ENCODE results near the gene NPHS1. TPM values are rescaled to one million over a fixed set of nuclear protein-coding genes. Genes with fewer than 3 reads are reported as not detected.

The NPHS1 gene
- total RNA-seq, 1 donor, result not detected

GRCh38 chr19:35787227-35787799, 65.0 kb downstream of the NPHS1 start:
- TF ChIP-seq, protein P1, sequence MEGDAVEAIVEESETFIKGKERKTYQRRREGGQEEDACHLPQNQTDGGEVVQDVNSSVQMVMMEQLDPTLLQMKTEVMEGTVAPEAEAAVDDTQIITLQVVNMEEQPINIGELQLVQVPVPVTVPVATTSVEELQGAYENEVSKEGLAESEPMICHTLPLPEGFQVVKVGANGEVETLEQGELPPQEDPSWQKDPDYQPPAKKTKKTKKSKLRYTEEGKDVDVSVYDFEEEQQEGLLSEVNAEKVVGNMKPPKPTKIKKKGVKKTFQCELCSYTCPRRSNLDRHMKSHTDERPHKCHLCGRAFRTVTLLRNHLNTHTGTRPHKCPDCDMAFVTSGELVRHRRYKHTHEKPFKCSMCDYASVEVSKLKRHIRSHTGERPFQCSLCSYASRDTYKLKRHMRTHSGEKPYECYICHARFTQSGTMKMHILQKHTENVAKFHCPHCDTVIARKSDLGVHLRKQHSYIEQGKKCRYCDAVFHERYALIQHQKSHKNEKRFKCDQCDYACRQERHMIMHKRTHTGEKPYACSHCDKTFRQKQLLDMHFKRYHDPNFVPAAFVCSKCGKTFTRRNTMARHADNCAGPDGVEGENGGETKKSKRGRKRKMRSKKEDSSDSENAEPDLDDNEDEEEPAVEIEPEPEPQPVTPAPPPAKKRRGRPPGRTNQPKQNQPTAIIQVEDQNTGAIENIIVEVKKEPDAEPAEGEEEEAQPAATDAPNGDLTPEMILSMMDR (IDR thresholded peaks at IDR 0.05; ENCODE audit: insufficient read depth, low read depth, low read length), result no peak
- no peak overlapping the region for H3K4me3 ChIP-seq (ENCODE audit: low read depth, low read length)
- no peak for DNase-seq (ENCODE audit: low read depth)

DNA sequence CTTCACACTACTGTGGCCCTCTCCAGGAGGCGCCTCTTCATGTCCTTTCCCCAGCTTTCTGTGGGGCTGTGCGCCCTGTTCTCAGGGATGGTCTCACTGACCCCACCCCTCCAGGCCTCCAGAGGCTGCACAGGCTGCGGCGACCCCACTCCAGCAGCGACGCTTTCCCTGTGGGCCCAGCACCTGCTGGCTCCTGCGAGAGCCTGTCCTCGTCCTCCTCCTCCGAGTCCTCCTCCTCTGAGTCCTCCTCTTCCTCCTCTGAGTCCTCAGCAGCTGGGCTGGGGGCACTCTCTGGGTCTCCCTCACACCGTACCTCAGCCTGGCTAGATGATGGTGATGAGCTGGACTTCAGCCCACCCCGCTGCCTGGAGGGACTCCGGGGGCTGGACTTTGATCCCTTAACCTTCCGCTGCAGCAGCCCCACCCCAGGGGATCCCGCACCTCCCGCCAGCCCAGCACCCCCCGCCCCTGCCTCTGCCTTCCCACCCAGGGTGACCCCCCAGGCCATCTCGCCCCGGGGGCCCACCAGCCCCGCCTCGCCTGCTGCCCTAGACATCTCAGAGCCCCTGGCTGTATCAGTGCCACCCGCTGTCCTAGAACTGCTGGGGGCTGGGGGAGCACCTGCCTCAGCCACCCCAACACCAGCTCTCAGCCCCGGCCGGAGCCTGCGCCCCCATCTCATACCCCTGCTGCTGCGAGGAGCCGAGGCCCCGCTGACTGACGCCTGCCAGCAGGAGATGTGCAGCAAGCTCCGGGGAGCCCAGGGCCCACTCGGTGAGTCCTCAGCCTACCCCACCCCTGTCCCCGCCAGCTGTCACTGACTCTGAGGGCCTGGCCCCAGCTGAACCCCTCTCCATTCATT, 65.8 kb downstream of the NPHS1 start:
- DNase-seq (ENCODE audit: low read depth), result no peak
- TF ChIP-seq, protein P1 (IDR thresholded peaks at IDR 0.05; ENCODE audit: insufficient read depth, low read depth, low read length), result no peak
- H3K4me3 ChIP-seq (ENCODE audit: low read depth, low read length), result no peak overlapping the region

DNA sequence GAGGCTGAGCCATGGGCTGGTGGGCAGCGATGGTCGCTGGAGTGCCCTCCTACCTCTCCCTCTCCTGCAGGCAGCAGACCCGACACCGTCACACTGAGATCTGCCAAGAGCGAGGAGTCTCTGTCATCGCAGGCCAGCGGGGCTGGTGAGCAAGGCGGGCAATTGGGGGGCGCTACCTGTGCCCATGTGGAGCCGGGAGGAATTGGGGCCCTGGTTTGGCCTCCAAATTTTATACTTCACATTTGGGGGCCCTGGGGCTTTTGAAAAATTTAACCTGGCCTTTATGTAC, 67.0 kb downstream of the NPHS1 start:
- H3K4me3 ChIP-seq (ENCODE audit: low read depth, low read length), result no peak overlapping the region
- TF ChIP-seq, protein P1 (IDR thresholded peaks at IDR 0.05; ENCODE audit: insufficient read depth, low read depth, low read length), result no peak
- DNase-seq (ENCODE audit: low read depth), result no peak

DNA sequence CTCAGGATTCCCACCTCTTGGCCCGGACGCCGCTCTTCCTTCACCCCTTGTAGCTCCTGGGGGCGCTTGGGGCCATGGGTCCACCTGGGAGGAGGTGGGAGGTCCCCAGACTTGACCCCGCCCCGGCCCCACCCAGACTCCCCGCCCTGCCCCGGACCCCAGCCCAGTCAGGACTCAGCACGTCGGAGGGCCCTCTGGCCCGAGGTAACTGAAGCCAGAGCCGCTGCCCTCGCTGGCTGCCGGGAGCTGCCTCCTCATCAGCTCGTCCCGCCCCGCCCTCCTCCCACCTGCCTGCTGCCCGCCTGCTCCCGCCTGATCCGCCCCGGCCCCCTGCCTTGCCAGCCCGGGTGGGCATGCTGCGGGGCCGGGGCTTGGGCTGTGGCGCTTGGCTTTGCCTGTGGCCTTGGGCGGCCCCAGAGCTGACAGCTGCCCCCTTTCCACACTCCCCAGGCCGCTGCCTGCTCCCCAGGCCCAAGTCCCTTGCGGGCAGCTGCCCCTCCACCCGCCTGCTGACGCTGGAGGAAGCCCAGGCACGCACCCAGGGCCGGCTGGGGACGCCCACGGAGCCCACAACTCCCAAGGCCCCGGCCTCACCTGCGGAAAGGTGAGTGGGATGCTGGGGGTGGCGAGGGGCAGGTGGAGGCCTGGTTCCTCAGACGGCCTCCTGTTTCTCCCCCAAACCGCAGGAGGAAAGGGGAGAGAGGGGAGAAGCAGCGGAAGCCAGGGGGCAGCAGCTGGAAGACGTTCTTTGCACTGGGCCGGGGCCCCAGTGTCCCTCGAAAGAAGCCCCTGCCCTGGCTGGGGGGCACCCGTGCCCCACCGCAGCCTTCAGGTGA, 67.6 kb downstream of the NPHS1 start:
- H3K4me3 ChIP-seq (ENCODE audit: low read depth, low read length), result no peak overlapping the region
- DNase-seq (ENCODE audit: low read depth), result no peak
- TF ChIP-seq, protein P1 (IDR thresholded peaks at IDR 0.05; ENCODE audit: insufficient read depth, low read depth, low read length), result no peak

- TF ChIP-seq, protein P1 (IDR thresholded peaks at IDR 0.05; ENCODE audit: insufficient read depth, low read depth, low read length), result no peak
- DNase-seq (ENCODE audit: low read depth), result no peak
- no peak overlapping the region for H3K4me3 ChIP-seq (ENCODE audit: low read depth, low read length)
Measured at GRCh38 chr19:35783469-35784434, 68.6 kb downstream of the NPHS1 start.

- DNase-seq (ENCODE audit: low read depth), result no peak
- H3K4me3 ChIP-seq (ENCODE audit: low read depth, low read length), result no peak overlapping the region
- TF ChIP-seq, protein P1 (IDR thresholded peaks at IDR 0.05; ENCODE audit: insufficient read depth, low read depth, low read length), result no peak
Measured at GRCh38 chr19:35782589-35782988, 69.7 kb downstream of the NPHS1 start.

Data from fibroblast of villous mesenchyme (primary cell).